Bronchial epithelial cell (primary cell): ENCODE data around the gene HNRNPUL1. TPM values are rescaled to one million over a fixed set of nuclear protein-coding genes. Genes with fewer than 3 reads are reported as not detected.
"Not testable (repeated sequence)": the region's sequence is repeated elsewhere in the genome, so short reads cannot be mapped to it uniquely, and the experiment has no call there.

Experiments used
- DNase-seq: peaks from one replicate; pipeline ENCODE4 v3.0.0-alpha.2; 2010; ENCODE audit warnings: low read depth
- FAIRE-seq: peaks from 2 replicates; lab custom pipeline; 2011; peaks lifted over from hg19 to GRCh38; lab: Jason Lieb, UNC
- H3K27me3 ChIP-seq: 2 replicates; pipeline ENCODE4 v1.5.1; 2011; ENCODE audit warnings: low read length; ENCODE audit not compliant: control insufficient read depth, insufficient read depth
- H3K36me3 ChIP-seq: 2 replicates; pipeline ENCODE4 v1.5.1; 2011; ENCODE audit warnings: low read length; ENCODE audit not compliant: control insufficient read depth, insufficient read depth
- H3K4me3 ChIP-seq: 2 replicates; pipeline ENCODE4 v1.5.1; 2011; ENCODE audit warnings: mild to moderate bottlenecking, low read depth, low read length, control low read depth
- CTCF ChIP-seq: IDR thresholded peaks from 2 replicates; pipeline ENCODE4 v1.5.1; 2011; ENCODE audit warnings: mild to moderate bottlenecking, moderate library complexity, low read length, control low read depth, inconsistent platforms; ENCODE audit not compliant: insufficient read depth, severe bottlenecking
- total RNA-seq: library from RNA; depleted of rRNA; stranded (reverse); fragments of >200 nt; gene quantifications from 2 replicates; pipeline ENCODE4 v1.2.1, GENCODE V29; 2014

The HNRNPUL1 gene
- total RNA-seq, 1 donor from 2014 or later, result 41.9 TPM

- no peak for FAIRE-seq
- Histone ChIP-seq H3K36me3 (peaks cover 15% of the 10 kb centered on the region), H3K27me3 (no peaks in the 10 kb centered on the region), H3K4me3 (no peak overlapping the region)
- no peak for DNase-seq
- TF ChIP-seq CTCF, result no peak
Measured at GRCh38 chr19:41335467-41335866, 71.3 kb downstream of the HNRNPUL1 start.

GRCh38 chr19:41339936-41340335 is 75.8 kb downstream of the HNRNPUL1 start:
- Histone ChIP-seq H3K4me3 (no peak overlapping the region), H3K36me3 (peaks cover 18% of the 10 kb centered on the region), H3K27me3 (no peaks in the 10 kb centered on the region)
- DNase-seq (no peak), FAIRE-seq (no peak)
- no peak for TF ChIP-seq CTCF

GRCh38 chr19:41341669-41342490 is 77.7 kb downstream of the HNRNPUL1 start:
- no peak overlapping the region for H3K4me3 ChIP-seq
- no peak for DNase-seq
- peaks cover 15% of the 10 kb centered on the region for H3K36me3 ChIP-seq
- peak; percentile 38 for TF ChIP-seq CTCF
- no peaks in the 10 kb centered on the region for H3K27me3 ChIP-seq
- FAIRE-seq, result no peak

GRCh38 chr19:41344162-41344561 is 80.0 kb downstream of the HNRNPUL1 start:
- H3K27me3 ChIP-seq, result no peaks in the 10 kb centered on the region
- no peak for DNase-seq
- no peak for FAIRE-seq
- peaks cover 16% of the 10 kb centered on the region for H3K36me3 ChIP-seq
- TF ChIP-seq CTCF, result no peak
- H3K4me3 ChIP-seq, result no peak overlapping the region

GRCh38 chr19:41346916-41347315 is 82.7 kb downstream of the HNRNPUL1 start:
- not testable (repeated sequence) for H3K4me3 ChIP-seq, DNase-seq, H3K27me3 ChIP-seq, FAIRE-seq
- H3K36me3 ChIP-seq, result peaks cover 12% of the 10 kb centered on the region

GRCh38 chr19:41350735-41351338 is 86.7 kb downstream of the HNRNPUL1 start:
- DNase-seq (peak; percentile 44), FAIRE-seq (no peak)
- no peak for TF ChIP-seq CTCF
- peak overlapping the region; percentile 64 for H3K4me3 ChIP-seq
- H3K36me3 ChIP-seq, result peaks cover 1% of the 10 kb centered on the region
- no peaks in the 10 kb centered on the region for H3K27me3 ChIP-seq
